Measurements from ENCODE around the gene PCGF3. TPM values are rescaled to one million over a fixed set of nuclear protein-coding genes. Genes with fewer than 3 reads are reported as not detected.
A peak's percentile ranks its signal among the peaks of the same experiment; 100 is the strongest.

PCGF3 gene
- total RNA-seq, 1 donor from 2014 or later, result 124 TPM

- peaks cover 13 to 67% of the 10 kb centered on the region in 2 donors for H3K36me3 ChIP-seq
- H3K27ac ChIP-seq, result no peak overlapping the region
- DNase-seq (ENCODE audit: low spot score in 2 of 2), result no peak
- peaks cover 0 to 48% of the 10 kb centered on the region in 2 donors for H3K9me3 ChIP-seq
- TF ChIP-seq CTCF (IDR thresholded peaks at IDR 0.05), result no peak
- H3K4me1 ChIP-seq, result no peaks in the 10 kb centered on the region
- intact Hi-C loops (cut with DNase I), result no loop called here
- no peaks in the 10 kb centered on the region for H3K27me3 ChIP-seq
- no peak overlapping the region for H3K4me3 ChIP-seq
These were observed 38.7 kb downstream of the PCGF3 start for GRCh38 chr4:744212-744841.

GRCh38 chr4:747546-748170 is 42.0 kb downstream of the PCGF3 start:
- Histone ChIP-seq H3K4me1 (no peaks in the 10 kb centered on the region), H3K27ac (no peak overlapping the region), H3K4me3 (no peak overlapping the region), H3K27me3 (no peaks in the 10 kb centered on the region), H3K36me3 (peaks cover 28 to 68% of the 10 kb centered on the region in 2 donors), H3K9me3 (peaks cover 0 to 61% of the 10 kb centered on the region in 2 donors)
- intact Hi-C loops (cut with DNase I), result no loop called here
- no peak for DNase-seq (ENCODE audit: low spot score in 2 of 2)
- no peak for TF ChIP-seq CTCF (IDR thresholded peaks at IDR 0.05)

- Histone ChIP-seq H3K9me3 (peaks cover 0 to 61% of the 10 kb centered on the region in 2 donors), H3K36me3 (peaks cover 30 to 68% of the 10 kb centered on the region in 2 donors), H3K27ac (no peak overlapping the region), H3K4me1 (no peaks in the 10 kb centered on the region), H3K27me3 (no peaks in the 10 kb centered on the region), H3K4me3 (no peak overlapping the region)
- DNase-seq (ENCODE audit: low spot score in 2 of 2), result no peak
- no peak for TF ChIP-seq CTCF (IDR thresholded peaks at IDR 0.05)
- intact Hi-C loops (cut with DNase I), result no loop called here
These were observed 42.8 kb downstream of the PCGF3 start for GRCh38 chr4:748461-748860.

- intact Hi-C loops (cut with DNase I), result no loop called here
- Histone ChIP-seq H3K4me1 (no peaks in the 10 kb centered on the region), H3K36me3 (peaks cover 42 to 72% of the 10 kb centered on the region in 2 donors), H3K27me3 (no peaks in the 10 kb centered on the region), H3K4me3 (no peak overlapping the region), H3K27ac (peak overlapping the region in 1 of 2 donors; percentile 21), H3K9me3 (peaks cover 10 to 71% of the 10 kb centered on the region in 2 donors)
- DNase-seq (ENCODE audit: low spot score in 2 of 2), result no peak
- no peak for TF ChIP-seq CTCF (IDR thresholded peaks at IDR 0.05)
These were observed 44.4 kb downstream of the PCGF3 start for GRCh38 chr4:749698-750666.

GRCh38 chr4:751676-752075 is 46.0 kb downstream of the PCGF3 start:
- TF ChIP-seq CTCF (IDR thresholded peaks at IDR 0.05), result no peak
- intact Hi-C loops (cut with DNase I), result no loop called here
- no peaks in the 10 kb centered on the region for H3K4me1 ChIP-seq

More at GRCh38 chr4:751676-752075, 46.0 kb downstream of the PCGF3 start:
- no peak for DNase-seq (ENCODE audit: low spot score in 2 of 2)
- Histone ChIP-seq H3K36me3 (peaks cover 53 to 88% of the 10 kb centered on the region in 2 donors), H3K4me3 (no peak overlapping the region), H3K27me3 (no peaks in the 10 kb centered on the region), H3K9me3 (peaks cover 24 to 88% of the 10 kb centered on the region in 2 donors), H3K27ac (no peak overlapping the region)

Measured in ascending aorta (tissue), 2 donors.